Retina (tissue), 1 donor: ENCODE measurements around the gene GALNTL6.

Experiments
- DNase-seq: peaks from one replicate; pipeline ENCODE4 v3.0.0-alpha.2; 2016

GALNTL6 gene

GRCh38 chr4:172009446-172010230, 196.4 kb downstream of the GALNTL6 start:
- DNase-seq, result no peak

- DNase-seq, result no peak
Observed at GRCh38 chr4:172011196-172011595, 198.0 kb downstream of the GALNTL6 start.

GRCh38 chr4:172018358-172018757, 205.2 kb downstream of the GALNTL6 start:
- no peak for DNase-seq

GRCh38 chr4:172035562-172035961, 222.4 kb downstream of the GALNTL6 start:
- DNase-seq, result no peak

- no peak for DNase-seq
Observed at GRCh38 chr4:172040766-172041165, 227.6 kb downstream of the GALNTL6 start.

GRCh38 chr4:172042714-172043114, 229.5 kb downstream of the GALNTL6 start:
- DNase-seq, result no peak

- no peak for DNase-seq
Observed at GRCh38 chr4:172045981-172046380, 232.8 kb downstream of the GALNTL6 start.

- no peak for DNase-seq
Observed at GRCh38 chr4:172048666-172049065, 235.5 kb downstream of the GALNTL6 start.

GRCh38 chr4:172050911-172051310, 237.7 kb downstream of the GALNTL6 start:
- DNase-seq, result no peak

GRCh38 chr4:172055046-172055445, 241.8 kb downstream of the GALNTL6 start:
- no peak for DNase-seq

- DNase-seq, result no peak
Observed at GRCh38 chr4:172055498-172055897, 242.3 kb downstream of the GALNTL6 start.

GRCh38 chr4:172061204-172061603, 248.0 kb downstream of the GALNTL6 start:
- DNase-seq, result no peak

- DNase-seq, result no peak
Observed at GRCh38 chr4:172068506-172068905, 255.3 kb downstream of the GALNTL6 start.

- peak; percentile 13 for DNase-seq
Observed at GRCh38 chr4:172073590-172073989, 260.4 kb downstream of the GALNTL6 start.

- no peak for DNase-seq
Observed at GRCh38 chr4:172083272-172083671, 270.1 kb downstream of the GALNTL6 start.

GRCh38 chr4:172088556-172088955, 275.4 kb downstream of the GALNTL6 start:
- no peak for DNase-seq

GRCh38 chr4:172095161-172095560, 282.0 kb downstream of the GALNTL6 start:
- DNase-seq, result no peak

- no peak for DNase-seq
Observed at GRCh38 chr4:172096786-172097185, 283.6 kb downstream of the GALNTL6 start.

GRCh38 chr4:172099376-172099775, 286.2 kb downstream of the GALNTL6 start:
- DNase-seq, result no peak

GRCh38 chr4:172103456-172103855, 290.3 kb downstream of the GALNTL6 start:
- DNase-seq, result no peak

- DNase-seq, result no peak
Observed at GRCh38 chr4:172104539-172104938, 291.3 kb downstream of the GALNTL6 start.

- no peak for DNase-seq
Observed at GRCh38 chr4:172105918-172106317, 292.7 kb downstream of the GALNTL6 start.

- DNase-seq, result no peak
Observed at GRCh38 chr4:172109466-172109865, 296.3 kb downstream of the GALNTL6 start.

GRCh38 chr4:172124656-172125308, 311.6 kb downstream of the GALNTL6 start:
- no peak for DNase-seq

- DNase-seq, result no peak
Observed at GRCh38 chr4:172125443-172125842, 312.2 kb downstream of the GALNTL6 start.
